K562 (cell line): ENCODE data around the gene RAB31. TPM values are rescaled to one million over a fixed set of nuclear protein-coding genes. Genes with fewer than 3 reads are reported as not detected.

Experiments
- ATAC-seq: fragments of 200-7000 bp; cut with Tn5 transposase; 3 replicates; pipeline ENCODE4 v1.9.1; 2020; ENCODE audit warnings: moderate library complexity
- BruUV-seq: library from RNA; stranded (reverse); fragments of 400-500 nt; replicated peaks from 2 replicates; lab custom pipeline; 2021; lab: Mats Ljungman, UMichigan
- CTCF ChIA-PET: fragments of 300-600 bp; formaldehyde crosslinking; extraction: SDS; loops from one replicate; lab custom pipeline; 2021; ENCODE audit warnings: low intra/inter-chr PET ratio; lab: Yijun Ruan, JAX
- POLR2A ChIA-PET: fragments of 300-600, 350-650 bp; sonication (Branson Sonifier 250); formaldehyde crosslinking; extraction: SDS; loops from one replicate; lab custom pipeline; 2021; ENCODE audit warnings: antibody characterized with exemption, inconsistent platforms; lab: Yijun Ruan, JAX
- DNase-seq, 4 experiments: peaks; one replicate each; pipeline versions ENCODE4 v3.0.0 to v3.0.0-alpha.2; 2011 to 2018; ENCODE audit warnings: low spot score in 3 of 4, mixed read lengths in 3 of 4; ENCODE audit errors: extremely low read depth in 1 of 4
- FAIRE-seq: peaks from 2 replicates; lab custom pipeline; 2011; peaks lifted over from hg19 to GRCh38; lab: Jason Lieb, UNC
- H2AFZ ChIP-seq: 2 replicates; pipeline ENCODE4 v1.6.0; 2011; ENCODE audit warnings: low read depth, low read length, control low read depth, inconsistent platforms
- H3K27ac ChIP-seq: fragments of 200-600 bp; 3 replicates; pipeline ENCODE4 v1.8.0; 2011; ENCODE audit warnings: low read depth, mild to moderate bottlenecking, control low read depth, inconsistent platforms, low read length, moderate library complexity, mixed read lengths; ENCODE audit errors: extremely low read depth
- H3K27me3 ChIP-seq, 2 experiments: fragments of 300-600 bp in 1 of 2; 2 replicates in 1 of 2; 3 replicates in 1 of 2; pipeline versions ENCODE4 v1.6.0 to v1.8.0; 2011; ENCODE audit warnings: inconsistent platforms in 2 of 2, low read length in 2 of 2, mild to moderate bottlenecking in 1 of 2, mixed read lengths in 1 of 2, moderate library complexity in 1 of 2; ENCODE audit not compliant: control insufficient read depth in 2 of 2, insufficient read depth in 2 of 2
- H3K36me3 ChIP-seq: fragments of 300-600 bp; 3 replicates; pipeline ENCODE4 v1.8.0; 2011; ENCODE audit warnings: mild to moderate bottlenecking, low read length, inconsistent platforms; ENCODE audit not compliant: control insufficient read depth, insufficient read depth
- H3K4me1 ChIP-seq, 2 experiments: fragments of 200-600 bp in 1 of 2; replicated peaks in 1 of 2; 2 replicates in 1 of 2; 3 replicates in 1 of 2; pipeline versions ENCODE4 v1.5.1 to v1.8.0; 2011; ENCODE audit warnings: inconsistent platforms in 2 of 2, low read length in 2 of 2, mild to moderate bottlenecking in 1 of 2, mixed read lengths in 1 of 2, moderate library complexity in 1 of 2; ENCODE audit not compliant: control insufficient read depth in 2 of 2, insufficient read depth in 2 of 2
- H3K4me2 ChIP-seq: 2 replicates; pipeline ENCODE4 v1.6.1; 2011; ENCODE audit warnings: low read length, control low read depth, inconsistent platforms, mixed read lengths; ENCODE audit not compliant: insufficient read depth
- H3K4me3 ChIP-seq: fragments of 200-600 bp; sonication (generic), shearing (Covaris generic); 2 replicates; pipeline ENCODE4 v1.5.1; 2016; ENCODE audit warnings: control low read depth, inconsistent platforms
- H3K79me2 ChIP-seq: fragments of 200-600 bp; 3 replicates; pipeline ENCODE4 v1.8.0; 2011; ENCODE audit warnings: low read length, inconsistent platforms; ENCODE audit not compliant: control insufficient read depth, insufficient read depth
- H3K9ac ChIP-seq, 2 experiments: 2 replicates each; pipeline versions ENCODE4 v1.6.0 to v1.6.1; 2011; ENCODE audit warnings: low read depth in 2 of 2, low read length in 2 of 2, control low read depth in 1 of 2, inconsistent platforms in 1 of 2, mild to moderate bottlenecking in 1 of 2, mixed read lengths in 1 of 2; ENCODE audit not compliant: insufficient read depth in 1 of 2
- H3K9me1 ChIP-seq: one replicate; pipeline ENCODE4 v1.6.0; 2011; ENCODE audit warnings: inconsistent platforms, mild to moderate bottlenecking, low read length, moderate library complexity; ENCODE audit not compliant: control insufficient read depth, insufficient read depth
- H3K9me3 ChIP-seq: replicated peaks from 2 replicates; pipeline ENCODE4 v1.5.1; 2011; ENCODE audit warnings: low read depth, low read length, inconsistent platforms; ENCODE audit not compliant: control insufficient read depth, insufficient read depth
- H4K20me1 ChIP-seq: replicated peaks from 2 replicates; pipeline ENCODE4 v1.6.1; 2011; ENCODE audit warnings: low read length, inconsistent platforms, mixed read lengths; ENCODE audit not compliant: control insufficient read depth, insufficient read depth
- ETV1 ChIP-seq: fragments of 450-650 bp; conservative IDR thresholded peaks from 2 replicates; pipeline ENCODE4 v1.6.1; 2016; ENCODE audit warnings: missing genetic modification characterization, control low read depth, low read depth, missing compliant biosample characterization
- EWSR1 ChIP-seq: fragments of 450-650 bp; IDR thresholded peaks from 2 replicates; pipeline ENCODE4 v1.6.1; 2018; ENCODE audit warnings: borderline replicate concordance, mild to moderate bottlenecking, low read depth, moderate library complexity; ENCODE audit not compliant: partially characterized antibody
- JUND ChIP-seq, 2 experiments: IDR thresholded peaks; 2 replicates in 1 of 2; 3 replicates in 1 of 2; pipeline ENCODE4 v1.6.1; 2011; ENCODE audit warnings: borderline replicate concordance in 2 of 2, low read depth in 2 of 2, low read length in 2 of 2, improper control_type of control experiment in 1 of 2, missing biosample characterization in 1 of 2, missing genetic modification characterization in 1 of 2, missing genetic modification reagents in 1 of 2
- MED1 ChIP-seq: sonication (generic); formaldehyde crosslinking; IDR thresholded peaks from 2 replicates; pipeline ENCODE4 v1.8.1; 2023; ENCODE audit warnings: missing genetic modification reagents, borderline replicate concordance
- MTA1 ChIP-seq: fragments of 450-650 bp; IDR thresholded peaks from 2 replicates; pipeline ENCODE4 v1.6.1; 2017; ENCODE audit warnings: borderline replicate concordance
- ZNF644 ChIP-seq: fragments of 200-800 bp; sonication (Bioruptor generic); IDR thresholded peaks from 2 replicates; pipeline ENCODE4 v1.6.1; 2016; ENCODE audit warnings: low read depth, missing genetic modification characterization, missing compliant biosample characterization
- WGBS: fragments of 100-300 bp; shearing (Covaris generic); methylation state at CpG from one replicate; pipeline ENCODE4 v1.1.6; 2016; ENCODE audit warnings: low coverage, mixed read lengths; ENCODE audit not compliant: insufficient coverage; ENCODE audit errors: missing lambda C conversion rate; 5-methylcytosine and 5-hydroxymethylcytosine counted together
- in situ Hi-C: fragments of 300-500 bp; cut with MboI; formaldehyde crosslinking; loops from 4 replicates; pipeline ENCODE4 v1.15.0; 2018; ENCODE audit warnings: inconsistent platforms, mixed read lengths
- intact Hi-C: fragments of 100-400 bp; cut with micrococcal nuclease; formaldehyde crosslinking; loops from 2 replicates; pipeline ENCODE4 v1.14.2; 2022
- polyA plus RNA-seq, 8 experiments: library from polyadenylated mRNA; depleted of rRNA in 4 of 8; stranded (reverse) in 5 of 8; unstranded in 3 of 8; fragments of >200 nt; fragmentation: Nextera tagmentation in 2 of 8; fragmentation: Illumina TruSeq in 1 of 8; extraction: Ambion mirVana in 2 of 8; extraction: Trizol in 1 of 8; gene quantifications; 2 replicates each; pipeline versions ENCODE4 v1.2.1 to v1.2.3, GENCODE V29; 2011 to 2014; ENCODE audit warnings: inconsistent platforms in 1 of 8, missing spikeins in 1 of 8
- total RNA-seq, 7 experiments: library from RNA; depleted of rRNA in 6 of 7; stranded (reverse); fragments of >200 nt in 6 of 7; fragmentation: Illumina TruSeq in 2 of 7; extraction: Trizol in 2 of 7; gene quantifications; 2 replicates each; pipeline versions ENCODE4 v1.2.1 to v1.2.3, GENCODE V29; 2011 to 2021; ENCODE audit warnings: low replicate concordance in 1 of 7
- TF ChIP-seq, protein P1 (sequence below): fragments of 450-650 bp; formaldehyde crosslinking; IDR thresholded peaks from 2 replicates; pipeline ENCODE4 v1.4.0; 2020; ENCODE audit warnings: mild to moderate bottlenecking, moderate library complexity
- TF ChIP-seq, protein P2 (sequence below): fragments of 250-450 bp; sonication (Bioruptor Pico); IDR thresholded peaks from 2 replicates; pipeline ENCODE4 v1.8.0; 2022; ENCODE audit warnings: inconsistent platforms, mild to moderate bottlenecking, moderate library complexity, borderline replicate concordance

Gene RAB31
- total and polyA plus RNA-seq, 9 of the 15 experiments (the other 6 are each of a cell fraction or from before 2014, with no cell fraction given), result 20.7 to 70.4 (median 41.3) TPM

GRCh38 chr18:9701609-9702349 lies 6.3 kb upstream of the RAB31 start (continued):
- TF ChIP-seq, protein P1, sequence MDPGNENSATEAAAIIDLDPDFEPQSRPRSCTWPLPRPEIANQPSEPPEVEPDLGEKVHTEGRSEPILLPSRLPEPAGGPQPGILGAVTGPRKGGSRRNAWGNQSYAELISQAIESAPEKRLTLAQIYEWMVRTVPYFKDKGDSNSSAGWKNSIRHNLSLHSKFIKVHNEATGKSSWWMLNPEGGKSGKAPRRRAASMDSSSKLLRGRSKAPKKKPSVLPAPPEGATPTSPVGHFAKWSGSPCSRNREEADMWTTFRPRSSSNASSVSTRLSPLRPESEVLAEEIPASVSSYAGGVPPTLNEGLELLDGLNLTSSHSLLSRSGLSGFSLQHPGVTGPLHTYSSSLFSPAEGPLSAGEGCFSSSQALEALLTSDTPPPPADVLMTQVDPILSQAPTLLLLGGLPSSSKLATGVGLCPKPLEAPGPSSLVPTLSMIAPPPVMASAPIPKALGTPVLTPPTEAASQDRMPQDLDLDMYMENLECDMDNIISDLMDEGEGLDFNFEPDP (CRISPR knock-in tag), result no peak
- TF ChIP-seq MED1 (CRISPR knock-in tag), result no peak

DNA sequence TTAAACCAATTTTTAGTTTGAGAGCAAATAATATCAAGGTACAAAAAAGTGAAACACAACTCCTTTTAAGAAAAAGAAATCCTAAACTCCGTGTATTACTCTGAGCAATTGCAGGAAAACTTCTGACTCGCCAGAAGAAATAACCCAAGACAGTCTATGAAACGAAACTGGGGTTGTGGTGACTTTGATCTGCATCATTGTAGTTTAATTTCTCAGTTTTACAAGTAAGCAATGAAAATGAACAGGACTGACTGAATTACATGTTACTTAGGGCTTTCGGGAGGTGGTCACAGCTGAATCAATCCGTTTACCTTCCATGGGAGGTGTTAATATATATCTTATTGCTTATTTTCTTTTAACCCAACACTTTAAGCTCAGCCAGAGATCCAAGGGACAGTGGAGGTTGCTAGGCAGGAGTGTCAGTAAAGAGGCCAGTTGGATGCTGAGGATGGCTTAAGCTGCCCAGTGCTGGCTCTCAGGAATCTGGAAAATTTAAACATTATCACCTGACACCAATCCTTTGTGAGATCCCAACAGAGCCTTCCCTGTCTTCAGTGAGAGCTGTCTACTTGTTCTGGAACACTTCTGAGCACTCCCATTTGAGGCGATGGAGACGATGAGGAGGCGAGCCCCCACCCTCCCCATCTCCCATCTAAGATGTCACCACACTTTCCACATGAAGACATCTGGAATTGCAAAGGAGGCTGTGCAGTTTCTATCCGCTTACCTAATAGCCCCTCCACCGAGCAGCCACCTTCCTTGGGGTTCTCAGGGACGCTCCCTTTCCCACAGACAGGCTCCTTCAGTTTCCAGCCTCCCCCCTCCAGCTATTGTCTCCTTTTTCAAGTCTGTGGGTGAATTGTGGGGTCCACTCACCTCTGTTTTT lies 3.6 kb upstream of the RAB31 start:
- H3K79me2 ChIP-seq, result peaks cover 13% of the 10 kb centered on the region
- peak overlapping the region; percentile 90 for H2AFZ ChIP-seq
- H3K27me3 ChIP-seq, result no peaks in the 10 kb centered on the region
- intact Hi-C loops, result loop anchor here (5.0 to 10.0 kb wide), 3 partner anchors 98 to 820 kb away; partner anchors contain the start of gene NAPG
- no peaks in the 10 kb centered on the region for H3K9me3 ChIP-seq
- in situ Hi-C loops, result no loop called here
- FAIRE-seq (no peak), DNase-seq (peak in 1 of 4 experiments; percentile 27)
- H3K4me3 ChIP-seq, result no peak overlapping the region
- no peak for TF ChIP-seq EWSR1
- TF ChIP-seq ZNF644 (tag), result 0 out of 2 replicates have a peak, but pooled peaks have one; percentile 5
- TF ChIP-seq MTA1, result no peak
- no peak for TF ChIP-seq MED1 (CRISPR knock-in tag)
- TF ChIP-seq, protein P2, sequence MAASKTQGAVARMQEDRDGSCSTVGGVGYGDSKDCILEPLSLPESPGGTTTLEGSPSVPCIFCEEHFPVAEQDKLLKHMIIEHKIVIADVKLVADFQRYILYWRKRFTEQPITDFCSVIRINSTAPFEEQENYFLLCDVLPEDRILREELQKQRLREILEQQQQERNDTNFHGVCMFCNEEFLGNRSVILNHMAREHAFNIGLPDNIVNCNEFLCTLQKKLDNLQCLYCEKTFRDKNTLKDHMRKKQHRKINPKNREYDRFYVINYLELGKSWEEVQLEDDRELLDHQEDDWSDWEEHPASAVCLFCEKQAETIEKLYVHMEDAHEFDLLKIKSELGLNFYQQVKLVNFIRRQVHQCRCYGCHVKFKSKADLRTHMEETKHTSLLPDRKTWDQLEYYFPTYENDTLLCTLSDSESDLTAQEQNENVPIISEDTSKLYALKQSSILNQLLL (CRISPR knock-in tag), result no peak
- 0 out of 2 replicates have a peak, but pooled peaks have one; percentile 15 for TF ChIP-seq JUND (IDR thresholded peaks at IDR 0.05; ENCODE audit: borderline replicate concordance, low read depth, low read length)
- no peak for TF ChIP-seq JUND (tag; IDR thresholded peaks at IDR 0.05; ENCODE audit: borderline replicate concordance, low read depth, low read length)
- no peak for TF ChIP-seq ETV1 (tag)
- TF ChIP-seq, all 486 proteins: peak for 2
- Histone ChIP-seq H3K9me1 (no peaks in the 10 kb centered on the region), H3K4me1 (peaks cover 38 to 50% of the 10 kb centered on the region in 2 experiments), H3K36me3 (no peaks in the 10 kb centered on the region), H3K27ac (no peak overlapping the region), H3K4me2 (peak overlapping the region; percentile 26; the same call in 1 of the 2 replicates), H3K9ac (no peak overlapping the region), H4K20me1 (no peaks in the 10 kb centered on the region)
- CTCF ChIA-PET, result no interaction called here
- ATAC-seq, result no peak
- 69% methylated on average over 11 of the region's 11 CpGs for WGBS
- POLR2A ChIA-PET, result interaction anchor here (0.6 to 0.8 kb wide), 2 partner anchors 16 to 92 kb away, joined by 3 read pairs; no protein-coding TSS in a partner anchor
- no TSS peak for BruUV-seq
